GM21786 (cell line): ENCODE results near the gene TOM1L2.
"Not testable (repeated sequence)": the region's sequence is repeated elsewhere in the genome, so short reads cannot be mapped to it uniquely, and the experiment has no call there.

ENCODE experiments used
- ATAC-seq: cut with Tn5 transposase; IDR thresholded peaks from one replicate; pipeline ENCODE4 v1.9.1; 2021; ENCODE audit not compliant: unreplicated experiment

The TOM1L2 gene

GRCh38 chr17:17944743-17945142, 27.5 kb downstream of the TOM1L2 start:
- no peak for ATAC-seq

GRCh38 chr17:17944242-17944641, 28.0 kb downstream of the TOM1L2 start:
- no peak for ATAC-seq

GRCh38 chr17:17943281-17943984, 28.8 kb downstream of the TOM1L2 start:
- ATAC-seq = no peak

GRCh38 chr17:17942846-17943245, 29.4 kb downstream of the TOM1L2 start:
- no peak for ATAC-seq

GRCh38 chr17:17941015-17941414, 31.2 kb downstream of the TOM1L2 start:
- ATAC-seq = no peak

GRCh38 chr17:17940441-17940911, 31.7 kb downstream of the TOM1L2 start:
- ATAC-seq = no peak

GRCh38 chr17:17939941-17940340, 32.3 kb downstream of the TOM1L2 start:
- not testable (repeated sequence) for ATAC-seq

GRCh38 chr17:17938388-17939107, 33.7 kb downstream of the TOM1L2 start:
- no peak for ATAC-seq

- no peak for ATAC-seq
These were observed 34.2 kb downstream of the TOM1L2 start for GRCh38 chr17:17937958-17938357.

- no peak for ATAC-seq
These were observed 34.9 kb downstream of the TOM1L2 start for GRCh38 chr17:17937201-17937853.

- no peak for ATAC-seq
These were observed 36.6 kb downstream of the TOM1L2 start for GRCh38 chr17:17935321-17936271.

- no peak for ATAC-seq
These were observed 37.4 kb downstream of the TOM1L2 start for GRCh38 chr17:17934806-17935205.

GRCh38 chr17:17934214-17934613, 38.0 kb downstream of the TOM1L2 start:
- ATAC-seq = no peak

- ATAC-seq = no peak
These were observed 38.4 kb downstream of the TOM1L2 start for GRCh38 chr17:17933775-17934174.

- ATAC-seq = no peak
These were observed 41.0 kb downstream of the TOM1L2 start for GRCh38 chr17:17931159-17931558.

- ATAC-seq = no peak
These were observed 41.5 kb downstream of the TOM1L2 start for GRCh38 chr17:17930674-17931073.

- ATAC-seq = no peak
These were observed 42.4 kb downstream of the TOM1L2 start for GRCh38 chr17:17929655-17930380.

GRCh38 chr17:17928398-17929287, 43.6 kb downstream of the TOM1L2 start:
- no peak for ATAC-seq

GRCh38 chr17:17926840-17927449, 45.3 kb downstream of the TOM1L2 start:
- no peak for ATAC-seq
